CD14-positive monocyte (primary cell): Measurements from ENCODE around the gene STUB1. TPM values are rescaled to one million over a fixed set of nuclear protein-coding genes. Genes with fewer than 3 reads are reported as not detected.
A peak's percentile ranks its signal among the peaks of the same experiment; 100 is the strongest.

ENCODE experiments used
- DNase-seq, 3 donors: peaks; one replicate each; pipeline ENCODE4 v3.0.0-alpha.2; 2011 to 2022
- H2AFZ ChIP-seq: 2 replicates; pipeline ENCODE4 v1.6.0; 2012; ENCODE audit warnings: mild to moderate bottlenecking, low read depth, low read length, inconsistent platforms; ENCODE audit not compliant: insufficient read depth, poor library complexity, severe bottlenecking
- H3K27ac ChIP-seq, 2 donors: 1 replicate in 1 of 2; 2 replicates in 1 of 2; pipeline ENCODE4 v1.5.1; 2012 to 2013; ENCODE audit warnings: low read length in 2 of 2, control low read depth in 1 of 2, inconsistent platforms in 1 of 2, low read depth in 1 of 2, mild to moderate bottlenecking in 1 of 2
- H3K27me3 ChIP-seq, 2 donors: one replicate each; pipeline versions ENCODE4 v1.6.0 to v1.6.1; 2011 to 2013; ENCODE audit warnings: low read length in 2 of 2; ENCODE audit not compliant: control insufficient read depth in 2 of 2, insufficient read depth in 2 of 2
- H3K36me3 ChIP-seq, 2 donors: replicated peaks in 1 of 2; 1 replicate in 1 of 2; 2 replicates in 1 of 2; pipeline versions ENCODE4 v1.5.1 to v1.6.1; 2012 to 2013; ENCODE audit warnings: low read length in 2 of 2, control low read depth in 1 of 2, inconsistent platforms in 1 of 2, mild to moderate bottlenecking in 1 of 2; ENCODE audit not compliant: insufficient read depth in 2 of 2, control insufficient read depth in 1 of 2
- H3K4me1 ChIP-seq, 2 donors: 1 replicate in 1 of 2; 2 replicates in 1 of 2; pipeline versions ENCODE4 v1.5.1 to v1.6.1; 2012 to 2013; ENCODE audit warnings: low read length in 2 of 2, control low read depth in 1 of 2, inconsistent platforms in 1 of 2, mild to moderate bottlenecking in 1 of 2, moderate library complexity in 1 of 2; ENCODE audit not compliant: insufficient read depth in 2 of 2, control insufficient read depth in 1 of 2
- H3K4me2 ChIP-seq: replicated peaks from 2 replicates; pipeline ENCODE3; 2012; ENCODE audit warnings: low read length, moderate library complexity, mild to moderate bottlenecking; ENCODE audit not compliant: poor library complexity, severe bottlenecking; ENCODE audit errors: extremely low read depth
- H3K4me3 ChIP-seq, 3 experiments: fragments of 200-600 bp in 1 of 3; sonication (generic) in 1 of 3; replicated peaks in 1 of 3; 1 replicate in 2 of 3; 2 replicates in 1 of 3; pipeline ENCODE4 v1.5.1; 2011 to 2013; ENCODE audit warnings: low read length in 3 of 3, mild to moderate bottlenecking in 3 of 3, control low read depth in 2 of 3, low read depth in 2 of 3, inconsistent platforms in 1 of 3, moderate library complexity in 1 of 3
- H3K79me2 ChIP-seq: 2 replicates; pipeline ENCODE4 v1.6.0; 2012; ENCODE audit warnings: mild to moderate bottlenecking, control low read depth, inconsistent platforms, low read length, moderate library complexity; ENCODE audit not compliant: insufficient read depth
- H3K9ac ChIP-seq: 2 replicates; pipeline ENCODE4 v1.6.0; 2017; ENCODE audit warnings: low read length, mild to moderate bottlenecking; ENCODE audit not compliant: insufficient read depth, poor library complexity, severe bottlenecking
- H3K9me3 ChIP-seq, 2 donors: replicated peaks in 1 of 2; 1 replicate in 1 of 2; 2 replicates in 1 of 2; pipeline versions ENCODE4 v1.5.1 to v1.6.1; 2012 to 2013; ENCODE audit warnings: low read length in 2 of 2, control low read depth in 1 of 2; ENCODE audit not compliant: control insufficient read depth in 1 of 2, insufficient read depth in 1 of 2
- H4K20me1 ChIP-seq: 2 replicates; pipeline ENCODE4 v1.6.0; 2012; ENCODE audit warnings: mild to moderate bottlenecking, low read length, control low read depth, moderate library complexity; ENCODE audit not compliant: insufficient read depth
- H3K27ac Mint-ChIP-seq, 7 donors: one replicate each; pipeline ENCODE4 v1.8.0; 2020; ENCODE audit warnings: mild to moderate bottlenecking in 7 of 7, mixed read lengths in 7 of 7, moderate library complexity in 6 of 7, inconsistent platforms in 2 of 7
- H3K27me3 Mint-ChIP-seq, 3 donors: one replicate each; pipeline ENCODE4 v1.8.0; 2021 to 2022; ENCODE audit warnings: low read depth in 3 of 3, mild to moderate bottlenecking in 3 of 3, mixed read lengths in 3 of 3, moderate library complexity in 3 of 3, inconsistent platforms in 1 of 3
- H3K36me3 Mint-ChIP-seq, 2 donors: one replicate each; pipeline ENCODE4 v1.8.0; 2020; ENCODE audit warnings: mixed read lengths in 2 of 2, inconsistent platforms in 1 of 2, mild to moderate bottlenecking in 1 of 2
- H3K4me1 Mint-ChIP-seq: one replicate; pipeline ENCODE4 v1.8.0; 2020; ENCODE audit warnings: mild to moderate bottlenecking, mixed read lengths
- H3K4me3 Mint-ChIP-seq, 2 donors: one replicate each; pipeline ENCODE4 v1.8.0; 2020; ENCODE audit warnings: mild to moderate bottlenecking in 2 of 2, mixed read lengths in 2 of 2, moderate library complexity in 1 of 2
- H3K9me3 Mint-ChIP-seq, 7 donors: one replicate each; pipeline ENCODE4 v1.8.0; 2020 to 2022; ENCODE audit warnings: mixed read lengths in 7 of 7, mild to moderate bottlenecking in 6 of 7, moderate library complexity in 6 of 7, inconsistent platforms in 2 of 7
- CTCF ChIP-seq: fragments of 200-600 bp; IDR thresholded peaks from one replicate; pipeline ENCODE4 v1.8.0; 2022; ENCODE audit warnings: antibody characterized with exemption, mild to moderate bottlenecking
- WGBS: methylation state at CpG from one replicate; pipeline ENCODE4 v1.1.5; 2013; ENCODE audit warnings: missing lambda C conversion rate; ENCODE audit not compliant: insufficient coverage; 5-methylcytosine and 5-hydroxymethylcytosine counted together
- intact Hi-C, 2 donors: fragments of 100-400 bp; cut with micrococcal nuclease; formaldehyde crosslinking; loops; one replicate each; pipeline versions ENCODE4 v1.15.0 to v1.15.1; 2023
- polyA plus RNA-seq, 3 donors: library from polyadenylated mRNA; depleted of rRNA in 1 of 3; unstranded in 2 of 3; stranded (reverse) in 1 of 3; fragments of 300-500 nt in 2 of 3; fragments of >200 nt in 1 of 3; fragmentation: Illumina TruSeq in 2 of 3; gene quantifications; 1 replicate in 2 of 3; 2 replicates in 1 of 3; pipeline ENCODE4 v1.2.3, GENCODE V29; 2012 to 2021

STUB1 gene
- polyA plus RNA-seq, 3 donors = 83.3 to 108 (median 106) TPM

GRCh38 chr16:677316-678190 is 2.7 kb upstream of the STUB1 start:
- Mint-ChIP-seq H3K4me3 (peak overlapping the region in 1 of 2 donors; percentile 30), H3K4me1 (peaks cover 24% of the 10 kb centered on the region), H3K27me3 (peaks cover 21 to 38% (median 23%) of the 10 kb centered on the region in 3 donors), H3K36me3 (peaks cover 21 to 32% of the 10 kb centered on the region in 2 donors), H3K27ac (no peak overlapping the region), H3K9me3 (peaks cover 0 to 5% (median 0%) of the 10 kb centered on the region in 7 donors)
- H3K27ac ChIP-seq = no peak overlapping the region
- no peaks in the 10 kb centered on the region for H3K9me3 ChIP-seq
- WGBS = 78% methylated on average over 36 of the region's 57 CpGs
- peaks cover 22% of the 10 kb centered on the region for H3K79me2 ChIP-seq
- no peak overlapping the region for H3K4me3 ChIP-seq
- H4K20me1 ChIP-seq = peaks cover 47% of the 10 kb centered on the region
- intact Hi-C loops = loop anchor here in 1 of 2 donors (2.0 kb wide), 1 partner anchor 15 kb away; no protein-coding TSS in a partner anchor
- no peak overlapping the region for H3K9ac ChIP-seq
- H2AFZ ChIP-seq = no peak overlapping the region
- peaks cover 27 to 43% of the 10 kb centered on the region in 2 donors for H3K4me1 ChIP-seq
- H3K36me3 ChIP-seq = peaks cover 23 to 30% of the 10 kb centered on the region in 2 donors
- no peak for TF ChIP-seq CTCF
- no peak for DNase-seq
- H3K4me2 ChIP-seq = no peak overlapping the region
- peaks cover 3 to 30% of the 10 kb centered on the region in 2 donors for H3K27me3 ChIP-seq

GRCh38 chr16:678209-678857 is 1.9 kb upstream of the STUB1 start:
- Mint-ChIP-seq H3K27ac (no peak overlapping the region), H3K36me3 (peaks cover 18 to 30% of the 10 kb centered on the region in 2 donors), H3K9me3 (peaks cover 0 to 5% (median 0%) of the 10 kb centered on the region in 7 donors), H3K4me1 (peaks cover 29% of the 10 kb centered on the region), H3K4me3 (no peak overlapping the region), H3K27me3 (peaks cover 21 to 38% (median 23%) of the 10 kb centered on the region in 3 donors)
- 88% methylated on average over 13 of the region's 21 CpGs for WGBS
- H3K9me3 ChIP-seq = no peaks in the 10 kb centered on the region
- H2AFZ ChIP-seq = no peak overlapping the region
- H3K36me3 ChIP-seq = peaks cover 16 to 29% of the 10 kb centered on the region in 2 donors
- peaks cover 47% of the 10 kb centered on the region for H4K20me1 ChIP-seq
- no peak for TF ChIP-seq CTCF
- H3K4me2 ChIP-seq = no peak overlapping the region
- no peak for DNase-seq
- intact Hi-C loops = loop anchor here in 1 of 2 donors (2.0 kb wide), 1 partner anchor 16 kb away; no protein-coding TSS in a partner anchor
- H3K79me2 ChIP-seq = peaks cover 29% of the 10 kb centered on the region
- peaks cover 33 to 50% of the 10 kb centered on the region in 2 donors for H3K4me1 ChIP-seq
- H3K9ac ChIP-seq = no peak overlapping the region
- no peak overlapping the region for H3K27ac ChIP-seq
- H3K4me3 ChIP-seq = no peak overlapping the region
- peaks cover 3 to 30% of the 10 kb centered on the region in 2 donors for H3K27me3 ChIP-seq
